Glutamatergic neuron (in vitro differentiated cells): ENCODE data around the gene PRR7. TPM values are rescaled to one million over a fixed set of nuclear protein-coding genes. Genes with fewer than 3 reads are reported as not detected.

Source experiments
- DNase-seq: peaks from one replicate; pipeline ENCODE4 v3.0.0; 2022
- H3K27ac Mint-ChIP-seq: one replicate; pipeline ENCODE4 v1.8.0; 2020; ENCODE audit warnings: mild to moderate bottlenecking, mixed read lengths, inconsistent platforms; ENCODE audit not compliant: unreplicated experiment
- H3K27me3 Mint-ChIP-seq: one replicate; pipeline ENCODE4 v1.8.0; 2020; ENCODE audit warnings: mild to moderate bottlenecking, moderate library complexity, mixed read lengths, inconsistent platforms; ENCODE audit not compliant: unreplicated experiment
- H3K36me3 Mint-ChIP-seq: one replicate; pipeline ENCODE4 v1.8.0; 2020; ENCODE audit warnings: mild to moderate bottlenecking, mixed read lengths, inconsistent platforms; ENCODE audit not compliant: unreplicated experiment
- H3K4me1 Mint-ChIP-seq: one replicate; pipeline ENCODE4 v1.8.0; 2020; ENCODE audit warnings: mild to moderate bottlenecking, low read depth, mixed read lengths, inconsistent platforms; ENCODE audit not compliant: unreplicated experiment
- H3K4me3 Mint-ChIP-seq: one replicate; pipeline ENCODE4 v1.8.0; 2020; ENCODE audit warnings: mild to moderate bottlenecking, mixed read lengths, inconsistent platforms; ENCODE audit not compliant: unreplicated experiment
- H3K9me3 Mint-ChIP-seq: one replicate; pipeline ENCODE4 v1.8.0; 2020; ENCODE audit warnings: mild to moderate bottlenecking, moderate library complexity, mixed read lengths, inconsistent platforms; ENCODE audit not compliant: unreplicated experiment
- CTCF ChIP-seq: fragments of 200-600 bp; sonication (generic); IDR thresholded peaks from one replicate; pipeline ENCODE4 v1.5.0; 2021; ENCODE audit not compliant: partially characterized antibody, unreplicated experiment
- total RNA-seq: library from RNA; stranded (reverse); fragmentation: NEBNext Ultra II Directional; extraction: Animal tissue kit (Norgen Biotek cat#: 25700); gene quantifications from one replicate; pipeline ENCODE4 v1.2.1, GENCODE V29; 2021; ENCODE audit not compliant: unreplicated experiment

Gene PRR7
- total RNA-seq, 1 donor from 2014 or later = 4.1 TPM

DNA sequence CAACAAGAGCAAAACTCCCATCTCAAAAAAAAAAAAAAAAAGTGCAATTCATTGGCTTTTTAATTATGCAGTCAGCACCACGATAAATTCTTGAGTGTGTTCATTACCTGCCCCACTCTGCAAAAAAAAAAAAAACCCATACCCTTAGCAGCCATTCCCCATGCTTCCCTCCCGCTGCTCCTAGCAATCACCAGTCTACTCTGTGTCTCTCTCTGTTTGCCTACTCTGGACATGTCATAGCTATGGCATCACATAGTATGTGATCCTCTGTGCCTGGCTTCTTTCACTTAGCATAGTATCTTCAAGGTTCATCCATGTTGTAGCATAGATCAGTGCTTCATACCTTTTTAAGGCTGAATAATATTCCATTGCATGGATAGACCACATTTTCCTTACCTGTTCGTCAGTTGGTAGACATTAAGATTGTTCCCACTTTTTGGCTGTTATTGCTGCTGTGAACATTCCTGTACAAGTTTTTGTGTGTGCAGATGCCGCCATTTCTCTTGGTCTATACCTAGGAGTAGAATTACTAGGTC lies 7.0 kb upstream of the PRR7 start:
- Mint-ChIP-seq H3K4me3 (no peak overlapping the region), H3K27me3 (peaks cover 6% of the 10 kb centered on the region), H3K27ac (no peak overlapping the region), H3K9me3 (peaks cover 7% of the 10 kb centered on the region), H3K36me3 (peaks cover 5% of the 10 kb centered on the region), H3K4me1 (peaks cover 11% of the 10 kb centered on the region)
- no peak for TF ChIP-seq CTCF
- DNase-seq = no peak

DNA sequence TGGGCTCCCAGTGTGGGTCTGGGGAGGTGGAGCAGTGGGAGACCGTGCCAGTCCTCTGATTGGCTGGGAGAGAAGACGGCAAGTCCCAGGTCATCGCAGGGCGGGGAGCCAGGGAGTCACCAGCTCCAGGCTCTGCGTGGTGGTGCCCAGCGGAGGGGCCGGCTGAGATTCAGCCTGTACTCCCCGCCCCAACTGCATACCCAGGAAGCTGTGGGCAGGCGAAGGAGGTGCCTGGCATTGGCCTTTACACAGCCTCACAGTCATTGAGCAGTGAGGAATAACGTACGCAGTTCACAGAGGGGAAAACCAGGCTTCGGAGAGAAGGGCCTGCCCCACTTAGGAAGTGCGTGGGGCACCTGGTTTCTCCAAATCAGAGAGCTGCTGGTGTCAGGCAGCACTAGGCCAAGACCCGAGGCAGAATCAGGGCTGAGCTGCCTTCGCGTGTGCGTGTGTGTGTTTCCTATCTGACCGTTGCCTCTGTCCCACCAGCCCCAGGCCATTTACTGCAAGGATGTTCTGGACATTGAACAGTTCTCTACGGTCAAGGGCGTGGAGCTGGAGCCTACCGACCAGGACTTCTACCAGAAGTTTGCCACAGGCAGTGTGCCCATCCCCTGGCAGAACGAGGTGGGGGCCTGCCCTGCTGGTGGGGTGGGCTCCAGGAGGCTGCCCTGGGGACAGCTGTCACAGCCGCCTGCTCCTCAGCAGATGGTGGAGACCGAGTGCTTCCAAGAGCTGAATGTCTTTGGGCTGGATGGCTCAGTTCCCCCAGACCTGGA lies 6.2 kb upstream of the PRR7 start:
- Mint-ChIP-seq H3K4me1 (peaks cover 14% of the 10 kb centered on the region), H3K27me3 (peaks cover 10% of the 10 kb centered on the region), H3K27ac (peak overlapping the region; percentile 66), H3K9me3 (peaks cover 12% of the 10 kb centered on the region), H3K4me3 (no peak overlapping the region), H3K36me3 (peaks cover 5% of the 10 kb centered on the region)
- no peak for DNase-seq
- no peak for TF ChIP-seq CTCF

DNA sequence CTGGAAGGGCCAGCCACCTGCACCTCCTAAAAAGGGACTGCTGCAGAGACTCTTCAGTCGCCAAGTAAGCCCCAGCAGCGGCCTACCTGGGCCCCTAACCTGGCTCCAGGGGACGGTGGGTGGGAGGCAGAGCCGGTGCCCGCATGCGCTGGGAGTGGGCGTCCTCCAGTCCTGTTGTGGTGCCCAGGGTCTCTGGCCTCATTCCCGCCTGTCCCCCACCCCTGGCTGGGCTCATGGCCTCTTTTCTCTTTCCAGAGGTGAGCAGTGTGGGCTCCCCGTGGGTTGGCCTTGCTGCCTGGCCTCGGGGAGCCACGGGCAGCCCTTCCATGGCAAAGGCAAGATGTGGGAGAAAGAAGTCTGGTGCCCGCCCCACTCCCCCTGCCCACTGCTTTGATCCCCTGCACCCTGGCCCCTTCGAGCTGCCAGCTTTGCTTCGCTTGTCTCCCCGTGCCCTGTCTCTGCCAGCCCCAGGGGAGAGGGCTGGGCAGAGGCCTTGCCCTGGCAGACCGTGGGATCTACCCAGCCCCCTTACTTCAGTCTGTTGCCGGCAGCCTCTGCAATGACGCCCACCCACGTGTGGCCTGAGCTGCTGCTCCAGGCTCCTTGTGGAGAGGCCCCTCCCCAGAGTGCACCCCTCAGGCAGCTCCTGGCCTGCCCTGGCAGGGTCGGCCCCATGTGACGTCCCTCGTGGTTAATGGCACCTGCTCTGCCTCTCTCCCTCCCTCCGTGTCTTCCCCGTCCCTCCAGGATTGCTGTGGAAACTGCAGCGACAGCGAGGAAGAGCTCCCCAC lies 5.4 kb upstream of the PRR7 start:
- Mint-ChIP-seq H3K9me3 (peaks cover 19% of the 10 kb centered on the region), H3K27me3 (peaks cover 15% of the 10 kb centered on the region), H3K4me3 (no peak overlapping the region), H3K36me3 (peaks cover 5% of the 10 kb centered on the region), H3K4me1 (peaks cover 19% of the 10 kb centered on the region), H3K27ac (no peak overlapping the region)
- DNase-seq = no peak
- no peak for TF ChIP-seq CTCF

DNA sequence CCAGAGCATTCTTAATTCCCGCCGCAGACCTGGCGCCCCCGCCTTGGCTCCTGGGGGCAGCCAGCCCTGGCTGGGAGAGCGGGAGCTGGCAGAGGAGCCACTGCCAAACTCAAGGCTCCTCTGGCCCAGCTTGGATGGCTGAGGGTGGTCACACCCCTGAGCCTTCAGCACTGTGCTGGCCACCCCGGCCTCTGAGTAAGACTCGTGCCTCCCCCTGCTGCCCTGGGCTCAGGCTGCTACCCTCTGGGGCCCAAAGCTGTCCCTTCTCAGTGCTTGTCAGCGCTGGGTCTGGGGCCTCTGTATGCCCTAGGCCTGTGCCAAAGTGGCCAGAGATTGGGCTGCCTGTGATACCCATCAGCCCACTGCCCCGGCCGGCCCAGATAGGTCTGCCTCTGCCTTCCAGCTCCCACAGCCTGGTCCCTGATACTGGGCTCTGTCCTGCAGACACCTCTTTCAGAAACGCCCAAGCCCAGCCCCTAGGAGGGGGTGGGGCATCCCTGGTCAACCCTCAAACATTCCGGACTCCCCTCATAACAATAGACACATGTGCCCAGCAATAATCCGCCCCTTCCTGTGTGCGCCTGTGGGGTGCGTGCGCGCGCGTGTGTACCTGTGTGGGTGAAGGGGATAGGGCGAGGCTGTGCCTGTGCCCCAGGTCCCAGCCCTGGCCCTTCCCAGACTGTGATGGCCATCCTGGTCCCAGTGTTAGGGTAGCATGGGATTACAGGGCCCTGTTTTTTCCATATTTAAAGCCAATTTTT lies 4.4 kb upstream of the PRR7 start:
- Mint-ChIP-seq H3K9me3 (peaks cover 19% of the 10 kb centered on the region), H3K36me3 (peaks cover 5% of the 10 kb centered on the region), H3K4me1 (peaks cover 19% of the 10 kb centered on the region), H3K27me3 (peaks cover 15% of the 10 kb centered on the region), H3K27ac (no peak overlapping the region), H3K4me3 (peak overlapping the region; percentile 20)
- DNase-seq = no peak
- TF ChIP-seq CTCF = no peak
